DND-41 (cell line): ENCODE results near the gene KIAA0753.
"Not testable (repeated sequence)": the region's sequence is repeated elsewhere in the genome, so short reads cannot be mapped to it uniquely, and the experiment has no call there.

Source experiments
- ATAC-seq: fragments of 200-7000 bp; cut with Tn5 transposase; 3 replicates; pipeline ENCODE4 v1.9.1; 2021; ENCODE audit warnings: low read depth; ENCODE audit not compliant: insufficient read depth
- DNase-seq: peaks from one replicate; pipeline ENCODE4 v3.0.0-alpha.2; 2020
- H2AFZ ChIP-seq: 2 replicates; pipeline ENCODE4 v1.6.0; 2012; ENCODE audit warnings: low read depth, low read length
- H3K27ac ChIP-seq: 2 replicates; pipeline ENCODE4 v1.5.1; 2012; ENCODE audit warnings: low read length, inconsistent platforms
- H3K27me3 ChIP-seq: fragments of 200-600 bp; sonication (generic); 2 replicates; pipeline ENCODE4 v1.6.0; 2012; ENCODE audit warnings: low read length, mild to moderate bottlenecking, inconsistent platforms; ENCODE audit not compliant: insufficient read depth, poor library complexity
- H3K36me3 ChIP-seq: 2 replicates; pipeline ENCODE4 v1.5.1; 2012; ENCODE audit warnings: low read length, inconsistent platforms; ENCODE audit not compliant: insufficient read depth
- H3K4me1 ChIP-seq: 2 replicates; pipeline ENCODE4 v1.5.1; 2012; ENCODE audit warnings: mild to moderate bottlenecking, low read length; ENCODE audit not compliant: insufficient read depth
- H3K4me2 ChIP-seq: 2 replicates; pipeline ENCODE4 v1.6.0; 2012; ENCODE audit warnings: mild to moderate bottlenecking, moderate library complexity, low read length, inconsistent platforms; ENCODE audit not compliant: insufficient read depth
- H3K4me3 ChIP-seq, 2 experiments: fragments of 200-600 bp in 1 of 2; shearing (Covaris generic) in 1 of 2; 2 replicates each; pipeline ENCODE4 v1.5.1; 2012 to 2016; ENCODE audit warnings: inconsistent platforms in 2 of 2, low read length in 2 of 2, mild to moderate bottlenecking in 2 of 2, low read depth in 1 of 2, moderate library complexity in 1 of 2
- H3K79me2 ChIP-seq: 2 replicates; pipeline ENCODE4 v1.6.0; 2012; ENCODE audit warnings: low read length, inconsistent platforms; ENCODE audit not compliant: insufficient read depth
- H3K9ac ChIP-seq: 2 replicates; pipeline ENCODE4 v1.6.0; 2012; ENCODE audit warnings: low read depth, mild to moderate bottlenecking, inconsistent platforms, low read length, moderate library complexity
- H3K9me3 ChIP-seq: 2 replicates; pipeline ENCODE4 v1.5.1; 2012; ENCODE audit warnings: low read length, moderate library complexity, mild to moderate bottlenecking, inconsistent platforms; ENCODE audit not compliant: insufficient read depth, severe bottlenecking
- H4K20me1 ChIP-seq: 2 replicates; pipeline ENCODE4 v1.6.0; 2012; ENCODE audit warnings: low read length; ENCODE audit not compliant: insufficient read depth
- CTCF ChIP-seq: IDR thresholded peaks from 2 replicates; pipeline ENCODE4 v1.5.1; 2012; ENCODE audit warnings: borderline replicate concordance, low read length, moderate library complexity, mild to moderate bottlenecking; ENCODE audit not compliant: poor library complexity, severe bottlenecking; ENCODE audit errors: extremely low read depth
- EZH2 ChIP-seq: IDR thresholded peaks from 3 replicates; pipeline ENCODE4 v1.6.1; 2012; ENCODE audit warnings: borderline replicate concordance, low read depth, mild to moderate bottlenecking, moderate library complexity, low read length, inconsistent platforms; ENCODE audit not compliant: severe bottlenecking

Gene KIAA0753

DNA sequence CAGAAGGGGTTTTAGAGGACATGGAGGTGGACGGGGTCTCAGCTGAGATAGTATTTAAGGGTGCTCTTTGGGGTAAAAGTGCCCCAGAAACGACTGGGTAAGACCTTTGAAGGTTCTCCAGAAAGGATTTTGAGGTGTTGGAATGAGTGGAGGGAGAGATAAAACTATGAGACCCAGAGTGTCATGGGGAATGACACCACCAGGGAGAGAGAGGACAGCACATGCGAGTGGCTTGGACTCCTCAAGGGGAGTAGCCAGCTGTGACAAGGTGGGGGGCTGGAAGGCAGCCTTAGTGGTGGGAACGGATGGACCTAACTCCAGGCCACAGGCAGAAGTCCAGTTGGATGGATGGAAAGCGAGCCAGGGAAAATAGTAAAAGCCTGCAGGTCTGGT, 64.9 kb downstream of the KIAA0753 start:
- H3K36me3 ChIP-seq: peaks cover 21% of the 10 kb centered on the region
- H3K4me1 ChIP-seq: no peaks in the 10 kb centered on the region
- no peaks in the 10 kb centered on the region for H3K79me2 ChIP-seq
- H3K27ac ChIP-seq: no peak overlapping the region
- H3K9ac ChIP-seq: no peak overlapping the region
- H3K27me3 ChIP-seq: no peaks in the 10 kb centered on the region
- TF ChIP-seq CTCF (no peak), EZH2 (no peak)
- H3K4me2 ChIP-seq: no peak overlapping the region
- ATAC-seq (no peak), DNase-seq (no peak)
- no peak overlapping the region for H2AFZ ChIP-seq
- no peaks in the 10 kb centered on the region for H3K9me3 ChIP-seq
- no peak overlapping the region for H3K4me3 ChIP-seq
- H4K20me1 ChIP-seq: no peaks in the 10 kb centered on the region; the same call in 1 of the 2 replicates

GRCh38 chr17:6574687-6575595, 65.6 kb downstream of the KIAA0753 start:
- no peaks in the 10 kb centered on the region for H3K9me3 ChIP-seq
- no peak overlapping the region for H3K9ac ChIP-seq
- H2AFZ ChIP-seq: no peak overlapping the region
- no peak overlapping the region for H3K4me3 ChIP-seq
- no peak for TF ChIP-seq EZH2
- no peak for TF ChIP-seq CTCF
- H3K27me3 ChIP-seq: no peaks in the 10 kb centered on the region
- no peaks in the 10 kb centered on the region for H3K4me1 ChIP-seq
- DNase-seq (no peak), ATAC-seq (no peak)
- H3K79me2 ChIP-seq: no peaks in the 10 kb centered on the region
- H4K20me1 ChIP-seq: no peaks in the 10 kb centered on the region; the same call in 1 of the 2 replicates
- H3K27ac ChIP-seq: no peak overlapping the region
- H3K4me2 ChIP-seq: no peak overlapping the region
- peaks cover 21% of the 10 kb centered on the region for H3K36me3 ChIP-seq

DNA sequence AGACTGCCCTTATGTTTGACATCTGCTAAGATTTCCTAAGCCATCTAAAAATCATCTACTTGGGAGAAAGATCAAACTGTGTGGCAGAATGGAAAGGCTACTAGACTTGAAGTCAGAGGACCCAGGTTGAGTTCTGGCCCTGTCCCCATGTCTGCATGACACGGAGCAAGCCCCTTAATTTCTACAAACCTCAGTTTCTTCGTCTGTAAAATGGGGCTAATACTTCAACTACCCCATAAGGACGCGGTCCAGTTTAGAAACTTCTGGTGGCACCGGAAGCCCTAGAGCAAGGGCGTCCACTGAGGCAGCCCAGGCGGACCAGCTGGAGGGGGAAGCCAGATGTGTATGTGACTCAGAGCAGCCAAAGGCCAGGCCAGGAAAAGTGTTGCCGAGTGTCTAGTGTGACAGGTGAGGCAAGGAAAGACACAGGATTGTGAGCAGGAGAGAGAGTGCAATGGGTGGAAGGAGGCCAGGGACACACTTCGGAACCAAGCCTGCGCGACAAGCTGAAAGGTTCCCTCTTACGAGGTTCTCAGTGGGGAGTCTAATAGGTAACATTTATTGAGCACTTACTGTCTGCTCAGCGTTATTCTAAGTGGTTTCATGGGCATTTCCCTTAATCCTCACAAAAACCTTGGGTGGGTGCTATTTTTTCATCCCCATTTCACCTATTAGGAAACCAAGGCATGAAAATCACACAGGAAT, 66.4 kb downstream of the KIAA0753 start:
- Histone ChIP-seq H3K4me1 (no peaks in the 10 kb centered on the region), H3K4me2 (no peak overlapping the region), H3K27ac (no peak overlapping the region), H3K79me2 (no peaks in the 10 kb centered on the region), H3K36me3 (peaks cover 15% of the 10 kb centered on the region), H3K27me3 (no peaks in the 10 kb centered on the region), H3K9ac (no peak overlapping the region), H4K20me1 (no peaks in the 10 kb centered on the region; the same call in 1 of the 2 replicates), H3K9me3 (no peaks in the 10 kb centered on the region), H3K4me3 (no peak overlapping the region), H2AFZ (no peak overlapping the region)
- DNase-seq (no peak), ATAC-seq (no peak)
- no peak for TF ChIP-seq EZH2
- no peak for TF ChIP-seq CTCF

GRCh38 chr17:6573495-6573894, 67.0 kb downstream of the KIAA0753 start:
- not testable (repeated sequence) for H3K9me3 ChIP-seq, H3K79me2 ChIP-seq, H2AFZ ChIP-seq, H3K4me1 ChIP-seq, H3K27me3 ChIP-seq, H3K9ac ChIP-seq, H4K20me1 ChIP-seq, H3K4me3 ChIP-seq, H3K27ac ChIP-seq, H3K4me2 ChIP-seq, ATAC-seq, H3K36me3 ChIP-seq, DNase-seq
